Upper lobe of left lung (tissue), 4 donors: ENCODE measurements around the gene SRSF10.

Experiments used
- CTCF ChIP-seq, 6 experiments: fragments of 450-650 bp in 4 of 6; fragments of 200-600 bp in 2 of 6; sonication (generic) in 2 of 6; IDR thresholded peaks; one replicate each; pipeline ENCODE4 v1.5.1; 2016 to 2019; ENCODE audit warnings: antibody characterized with exemption in 6 of 6
- POLR2A ChIP-seq, 4 donors: fragments of 450-650 bp; IDR thresholded peaks; one replicate each; pipeline ENCODE4 v1.5.1; 2016 to 2017; ENCODE audit warnings: antibody characterized with exemption in 4 of 4, mild to moderate bottlenecking in 2 of 4
- POLR2AphosphoS5 ChIP-seq, 2 donors: sonication (generic); formaldehyde crosslinking; IDR thresholded peaks; one replicate each; pipeline ENCODE4 v1.5.1; 2017; ENCODE audit warnings: antibody characterized with exemption in 2 of 2

GRCh38 chr1:24009406-24009805 is 29.3 kb upstream of the SRSF10 start:
- TF ChIP-seq CTCF (IDR thresholded peaks at IDR 0.05) (no peak), POLR2AphosphoS5 (IDR thresholded peaks at IDR 0.05) (no peak), POLR2A (IDR thresholded peaks at IDR 0.05) (no peak)
